Fibroblast of lung (primary cell): ENCODE data around the gene TXNDC12. TPM values are rescaled to one million over a fixed set of nuclear protein-coding genes. Genes with fewer than 3 reads are reported as not detected.
A peak's percentile ranks its signal among the peaks of the same experiment; 100 is the strongest.

Source experiments
- DNase-seq, 2 donors: peaks; one replicate each; pipeline versions ENCODE4 v3.0.0 to v3.0.0-alpha.2; 2010; ENCODE audit warnings: low read depth in 2 of 2
- H2AFZ ChIP-seq: 2 replicates; pipeline ENCODE4 v1.5.1; 2012; ENCODE audit warnings: low read length, control low read depth, inconsistent platforms
- H3K27ac ChIP-seq: 2 replicates; pipeline ENCODE4 v1.5.1; 2011; ENCODE audit warnings: low read length, control low read depth; ENCODE audit not compliant: insufficient read depth
- H3K27me3 ChIP-seq: 2 replicates; pipeline ENCODE4 v1.5.1; 2011; ENCODE audit warnings: mild to moderate bottlenecking, low read length; ENCODE audit not compliant: control insufficient read depth, insufficient read depth
- H3K36me3 ChIP-seq: 2 replicates; pipeline ENCODE4 v1.5.1; 2011; ENCODE audit warnings: low read length; ENCODE audit not compliant: control insufficient read depth, insufficient read depth
- H3K4me1 ChIP-seq: 2 replicates; pipeline ENCODE4 v1.5.1; 2011; ENCODE audit warnings: low read length; ENCODE audit not compliant: control insufficient read depth, insufficient read depth; ENCODE audit errors: extremely low read depth
- H3K4me2 ChIP-seq: 2 replicates; pipeline ENCODE4 v1.5.1; 2011; ENCODE audit warnings: low read length, control low read depth; ENCODE audit not compliant: insufficient read depth; ENCODE audit errors: extremely low read depth
- H3K4me3 ChIP-seq, 4 experiments: fragments of 200-600 bp in 1 of 4; sonication (generic) in 1 of 4; replicated peaks in 1 of 4; 2 replicates each; pipeline ENCODE4 v1.5.1; 2011 to 2016; ENCODE audit warnings: low read length in 4 of 4, low read depth in 3 of 4, mild to moderate bottlenecking in 3 of 4, control low read depth in 2 of 4, inconsistent platforms in 1 of 4, mixed read lengths in 1 of 4; ENCODE audit not compliant: insufficient read depth in 1 of 4; ENCODE audit errors: control extremely low read depth in 1 of 4
- H3K79me2 ChIP-seq: 2 replicates; pipeline ENCODE4 v1.5.1; 2012; ENCODE audit warnings: mild to moderate bottlenecking, low read length, inconsistent platforms; ENCODE audit not compliant: control insufficient read depth, insufficient read depth
- H3K9ac ChIP-seq: 2 replicates; pipeline ENCODE4 v1.5.1; 2011; ENCODE audit warnings: mild to moderate bottlenecking, low read length, control low read depth; ENCODE audit not compliant: insufficient read depth
- H3K9me3 ChIP-seq: 2 replicates; pipeline ENCODE4 v1.5.1; 2012; ENCODE audit warnings: low read depth, low read length; ENCODE audit not compliant: control insufficient read depth, insufficient read depth
- H4K20me1 ChIP-seq: 2 replicates; pipeline ENCODE4 v1.5.1; 2011; ENCODE audit warnings: low read length; ENCODE audit not compliant: control insufficient read depth, insufficient read depth; ENCODE audit errors: extremely low read depth
- CTCF ChIP-seq, 2 donors: IDR thresholded peaks in 1 of 2; conservative IDR thresholded peaks in 1 of 2; 1 replicate in 1 of 2; 2 replicates in 1 of 2; pipeline ENCODE4 v1.5.1; 2011 to 2012; ENCODE audit warnings: low read length in 2 of 2, control low read depth in 1 of 2, inconsistent platforms in 1 of 2, low read depth in 1 of 2, mild to moderate bottlenecking in 1 of 2
- EZH2 ChIP-seq: IDR thresholded peaks from 2 replicates; pipeline ENCODE4 v1.5.1; 2012; ENCODE audit warnings: low read length, control low read depth, mild to moderate bottlenecking; ENCODE audit errors: missing control alignments
- polyA plus RNA-seq, 2 donors: library from polyadenylated mRNA; depleted of rRNA in 1 of 2; stranded (reverse) in 1 of 2; unstranded in 1 of 2; fragments of >200 nt; gene quantifications; 2 replicates each; pipeline ENCODE4 v1.2.1, GENCODE V29; 2011 to 2012; ENCODE audit warnings: missing spikeins in 1 of 2
- total RNA-seq: library from RNA; depleted of rRNA; stranded (reverse); fragments of >200 nt; gene quantifications from 2 replicates; pipeline ENCODE4 v1.2.1, GENCODE V29; 2014

TXNDC12 gene
- total and polyA plus RNA-seq, 2 donors (not counting 1 experiment from before 2014, with no cell fraction given): 32.4 to 34.5 TPM

DNA sequence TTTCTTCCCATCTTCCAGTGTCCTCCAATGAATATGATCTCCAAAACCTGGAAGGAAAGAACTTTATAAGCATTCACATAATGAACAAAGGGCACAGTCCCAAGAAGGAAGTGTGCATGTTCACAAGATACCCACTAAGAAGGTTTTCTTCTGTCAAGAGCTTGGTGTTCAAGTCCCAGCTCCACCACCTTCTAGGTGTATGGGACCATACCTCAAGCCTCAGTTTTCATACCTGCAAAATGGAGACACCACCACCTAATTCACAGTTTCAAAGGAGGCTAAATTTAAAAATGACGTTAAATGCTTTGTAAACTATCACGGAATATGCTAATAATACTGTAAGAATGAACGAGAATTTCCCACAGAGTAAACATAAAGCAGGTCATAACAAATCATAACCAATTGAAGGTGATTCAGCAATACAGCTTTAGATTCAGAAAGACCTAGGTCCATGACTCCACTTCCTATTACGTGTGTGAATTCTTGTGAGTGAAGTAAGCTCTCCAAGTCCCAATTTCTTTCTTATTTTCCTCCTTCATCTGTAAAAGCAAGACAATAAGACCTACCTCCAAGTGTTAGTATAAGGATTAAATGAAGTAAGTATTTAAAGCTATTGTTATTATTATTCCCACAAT lies 13.3 kb downstream of the TXNDC12 start:
- Histone ChIP-seq H3K4me2 (no peak overlapping the region), H3K27ac (no peak overlapping the region), H3K4me3 (no peak overlapping the region), H3K4me1 (no peaks in the 10 kb centered on the region), H2AFZ (no peak overlapping the region), H3K27me3 (no peaks in the 10 kb centered on the region), H3K36me3 (no peaks in the 10 kb centered on the region), H3K79me2 (peaks cover 3% of the 10 kb centered on the region), H3K9ac (no peak overlapping the region), H3K9me3 (no peaks in the 10 kb centered on the region), H4K20me1 (no peaks in the 10 kb centered on the region)
- no peak for TF ChIP-seq EZH2
- TF ChIP-seq CTCF (conservative IDR thresholded peaks at IDR 0.05 in 1 of 2, IDR thresholded peaks at IDR 0.05 in 1 of 2; ENCODE audit: low read depth in 1 of 2, low read length in 2 of 2): no peak
- DNase-seq: no peak

DNA sequence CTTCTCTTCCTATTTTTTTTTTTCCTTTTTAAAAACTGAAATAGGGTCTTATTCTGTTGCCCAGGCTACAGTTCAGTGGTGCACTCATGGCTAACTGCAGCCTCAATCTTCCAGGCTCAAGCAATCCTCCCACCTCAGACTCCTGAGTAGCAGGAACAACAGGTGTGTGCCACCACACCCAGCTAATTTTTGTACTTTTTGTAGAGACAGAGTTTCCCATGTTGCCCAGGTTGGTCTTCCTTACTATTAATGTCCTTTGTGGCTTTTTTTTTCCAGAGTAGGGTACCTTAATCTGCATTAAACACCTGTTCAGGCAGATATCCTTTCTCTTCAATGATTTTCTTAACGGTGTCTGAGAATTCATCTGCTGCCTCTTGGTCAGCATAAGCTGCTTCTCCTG lies 17.1 kb downstream of the TXNDC12 start:
- Histone ChIP-seq H3K27me3 (no peaks in the 10 kb centered on the region), H3K4me3 (no peak overlapping the region), H3K9ac (no peak overlapping the region), H3K4me2 (no peak overlapping the region), H3K27ac (no peak overlapping the region), H3K36me3 (no peaks in the 10 kb centered on the region), H3K79me2 (peaks cover 6% of the 10 kb centered on the region), H4K20me1 (no peaks in the 10 kb centered on the region), H3K4me1 (peaks cover 2% of the 10 kb centered on the region), H2AFZ (no peak overlapping the region), H3K9me3 (no peaks in the 10 kb centered on the region)
- DNase-seq: no peak
- TF ChIP-seq EZH2 (no peak), CTCF (conservative IDR thresholded peaks at IDR 0.05 in 1 of 2, IDR thresholded peaks at IDR 0.05 in 1 of 2; ENCODE audit: low read depth in 1 of 2, low read length in 2 of 2) (no peak)

DNA sequence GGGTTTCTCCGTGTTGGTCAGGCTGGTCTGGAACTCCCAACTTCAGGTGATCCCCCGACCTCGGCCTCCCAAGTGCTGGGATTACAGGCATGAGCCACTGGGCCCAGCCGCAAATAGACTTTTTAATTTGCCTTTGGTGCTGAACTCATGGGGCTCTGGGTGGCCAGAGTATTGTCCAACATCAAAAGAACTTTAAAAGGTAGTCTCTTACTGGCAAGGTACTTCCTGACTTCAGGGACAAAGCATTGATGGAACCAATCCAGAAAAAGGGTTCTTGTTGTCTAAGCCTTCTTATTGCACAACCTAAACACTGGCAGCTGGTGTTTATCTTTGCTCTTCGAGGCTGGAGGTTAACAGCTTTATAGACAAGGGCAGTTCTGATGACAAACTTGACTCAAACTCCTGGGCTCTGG lies 17.6 kb downstream of the TXNDC12 start:
- Histone ChIP-seq H2AFZ (no peak overlapping the region), H3K4me3 (no peak overlapping the region), H3K27ac (no peak overlapping the region), H3K36me3 (no peaks in the 10 kb centered on the region), H3K27me3 (no peaks in the 10 kb centered on the region), H3K9me3 (no peaks in the 10 kb centered on the region), H3K4me1 (peaks cover 2% of the 10 kb centered on the region), H4K20me1 (no peaks in the 10 kb centered on the region), H3K4me2 (no peak overlapping the region), H3K79me2 (peaks cover 11% of the 10 kb centered on the region), H3K9ac (no peak overlapping the region)
- TF ChIP-seq CTCF (conservative IDR thresholded peaks at IDR 0.05 in 1 of 2, IDR thresholded peaks at IDR 0.05 in 1 of 2; ENCODE audit: low read depth in 1 of 2, low read length in 2 of 2) (no peak), EZH2 (no peak)
- DNase-seq: peak in 1 of 2 donors; percentile 60
